ENCODE measurements around the gene TEX14. TPM values are rescaled to one million over a fixed set of nuclear protein-coding genes. Genes with fewer than 3 reads are reported as not detected.
"Not testable (repeated sequence)": the region's sequence is repeated elsewhere in the genome, so short reads cannot be mapped to it uniquely, and the experiment has no call there.

TEX14 gene
- polyA plus RNA-seq, 2 of the 4 experiments (the other 2 are of a cell fraction), result 0.04 to 0.12 TPM

- not testable (repeated sequence) for FAIRE-seq; H3K4me1 ChIP-seq; H3K9me3 ChIP-seq; DNase-seq (ENCODE audit: low read depth in 1 of 2, low spot score in 1 of 2)
- TF ChIP-seq CHD4 (IDR thresholded peaks at IDR 0.05; ENCODE audit: borderline replicate concordance), result peak; percentile 33; the same call in 1 of the 2 replicates
- H3K4me3 ChIP-seq, result peak overlapping the region; percentile 56
- peak in 1 of 2 experiments; percentile 1; a peak in 1 of 6 replicates for ATAC-seq
- CTCF ChIA-PET, result interaction anchor here (1.0 to 2.9 kb wide), 6 partner anchors 10 to 345 kb away, joined by 3 to 8 read pairs (median 3); no protein-coding TSS in a partner anchor
- 8% methylated on average over 9 of the region's 9 CpGs for WGBS (ENCODE audit: missing lambda C conversion rate)
- POLR2A ChIA-PET, result interaction anchor here (0.9 to 9.7 kb wide), 13 partner anchors 12 to 345 kb away, joined by 3 to 160 read pairs (median 3); no protein-coding TSS in a partner anchor
- H3K27ac ChIP-seq, result peak overlapping the region; percentile 88 to 89
- H3K4me2 ChIP-seq, result peak overlapping the region; percentile 73
Measured at GRCh38 chr17:58659714-58660084, 32.1 kb downstream of the TEX14 start.

- ATAC-seq (peak; percentile 92 to 95), DNase-seq (ENCODE audit: low read depth in 1 of 2, low spot score in 1 of 2) (peak; percentile 92 to 95), FAIRE-seq (no peak)
- ChIA-PET CTCF (interaction anchor here (1.0 to 2.9 kb wide), 8 partner anchors 11 to 346 kb away, joined by 3 to 8 read pairs (median 3); no protein-coding TSS in a partner anchor), POLR2A (interaction anchor here (0.6 to 9.7 kb wide), 20 partner anchors 8 to 496 kb away, joined by 3 to 160 read pairs (median 4); partner anchors contain the start of genes PRR11 and SKA2)
- no peaks in the 10 kb centered on the region for H3K9me3 ChIP-seq
- WGBS (ENCODE audit: missing lambda C conversion rate), result 3% methylated on average over 38 of the region's 38 CpGs
- peak overlapping the region; percentile 73 for H3K4me2 ChIP-seq
- peak overlapping the region; percentile 88 to 89 for H3K27ac ChIP-seq
- H3K4me3 ChIP-seq, result peak overlapping the region; percentile 56
- H3K4me1 ChIP-seq, result peaks cover 3% of the 10 kb centered on the region; the same call in 1 of the 3 replicates
- TF ChIP-seq JUN (IDR thresholded peaks at IDR 0.05) (peak; percentile 100), EP300 (IDR thresholded peaks at IDR 0.05) (peak in 1 of 2 experiments; percentile 46; a peak in 1 of 5 replicates), ZC3H11A (IDR thresholded peaks at IDR 0.05) (no peak), POLR2A (IDR thresholded peaks at IDR 0.05; ENCODE audit: low read length) (peak; percentile 100), GATA3 (IDR thresholded peaks at IDR 0.05; ENCODE audit: borderline replicate concordance) (peak; percentile 87; the same call in 1 of the 2 replicates), NFE2L2 (conservative IDR thresholded peaks at IDR 0.05; ENCODE audit: low read length) (0 out of 2 replicates have a peak, but pooled peaks have one; percentile 19), NR3C1 (IDR thresholded peaks at IDR 0.05) (no peak), EHF (CRISPR knock-in tag; IDR thresholded peaks at IDR 0.05) (peak; percentile 97), HES2 (IDR thresholded peaks at IDR 0.05) (no peak), HMGXB4 (CRISPR knock-in tag; IDR thresholded peaks at IDR 0.05; ENCODE audit: borderline replicate concordance) (peak; percentile 100), CHD4 (IDR thresholded peaks at IDR 0.05; ENCODE audit: borderline replicate concordance) (no peak), ZSCAN20 (CRISPR knock-in tag; IDR thresholded peaks at IDR 0.05) (peak; percentile 91), CEBPB (IDR thresholded peaks at IDR 0.05) (peak in 1 of 2 experiments; percentile 74; a peak in 1 of 4 replicates), EHMT2 (IDR thresholded peaks at IDR 0.05; ENCODE audit: low read depth) (no peak), HOXA7 (CRISPR knock-in tag; IDR thresholded peaks at IDR 0.05) (peak; percentile 100), SMC3 (IDR thresholded peaks at IDR 0.05) (peak; percentile 49; the same call in 2 of the 3 replicates), RCOR1 (IDR thresholded peaks at IDR 0.05; ENCODE audit: low read depth, low read length) (no peak), PHF8 (IDR thresholded peaks at IDR 0.05; ENCODE audit: borderline replicate concordance, low read depth) (no peak), TFCP2L1 (CRISPR knock-in tag; IDR thresholded peaks at IDR 0.05) (peak; percentile 100), RFX5 (IDR thresholded peaks at IDR 0.05) (no peak), MAZ (IDR thresholded peaks at IDR 0.05; ENCODE audit: borderline replicate concordance, low read depth, low read length) (peak; percentile 91; the same call in 1 of the 2 replicates), ZNF302 (CRISPR knock-in tag; IDR thresholded peaks at IDR 0.05) (no peak), CBX2 (IDR thresholded peaks at IDR 0.05; ENCODE audit: borderline replicate concordance, low read depth) (no peak), TP53 (CRISPR knock-in tag; IDR thresholded peaks at IDR 0.05) (peak; percentile 100), CHD2 (IDR thresholded peaks at IDR 0.05; ENCODE audit: low read length, partially characterized antibody) (peak; percentile 58), FOSB (CRISPR knock-in tag; IDR thresholded peaks at IDR 0.05) (peak; percentile 100), MAFK (IDR thresholded peaks at IDR 0.05; ENCODE audit: partially characterized antibody) (no peak), SREBF2 (IDR thresholded peaks at IDR 0.05) (no peak), BHLHE40 (IDR thresholded peaks at IDR 0.05; ENCODE audit: low read depth, low read length) (peak; percentile 5; the same call in 1 of the 2 replicates), KDM1A (IDR thresholded peaks at IDR 0.05; ENCODE audit: low read depth) (no peak), JUNB (IDR thresholded peaks at IDR 0.05) (peak; percentile 29; the same call in 1 of the 2 replicates)
- TF ChIP-seq, protein P1, sequence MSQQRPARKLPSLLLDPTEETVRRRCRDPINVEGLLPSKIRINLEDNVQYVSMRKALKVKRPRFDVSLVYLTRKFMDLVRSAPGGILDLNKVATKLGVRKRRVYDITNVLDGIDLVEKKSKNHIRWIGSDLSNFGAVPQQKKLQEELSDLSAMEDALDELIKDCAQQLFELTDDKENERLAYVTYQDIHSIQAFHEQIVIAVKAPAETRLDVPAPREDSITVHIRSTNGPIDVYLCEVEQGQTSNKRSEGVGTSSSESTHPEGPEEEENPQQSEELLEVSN (IDR thresholded peaks at IDR 0.05; ENCODE audit: borderline replicate concordance, low read depth), result peak; percentile 69
- TF ChIP-seq, protein P2, sequence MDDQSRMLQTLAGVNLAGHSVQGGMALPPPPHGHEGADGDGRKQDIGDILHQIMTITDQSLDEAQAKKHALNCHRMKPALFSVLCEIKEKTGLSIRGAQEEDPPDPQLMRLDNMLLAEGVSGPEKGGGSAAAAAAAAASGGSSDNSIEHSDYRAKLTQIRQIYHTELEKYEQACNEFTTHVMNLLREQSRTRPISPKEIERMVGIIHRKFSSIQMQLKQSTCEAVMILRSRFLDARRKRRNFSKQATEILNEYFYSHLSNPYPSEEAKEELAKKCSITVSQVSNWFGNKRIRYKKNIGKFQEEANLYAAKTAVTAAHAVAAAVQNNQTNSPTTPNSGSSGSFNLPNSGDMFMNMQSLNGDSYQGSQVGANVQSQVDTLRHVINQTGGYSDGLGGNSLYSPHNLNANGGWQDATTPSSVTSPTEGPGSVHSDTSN (IDR thresholded peaks at IDR 0.05), result peak; percentile 99
Measured at GRCh38 chr17:58658804-58659713, 32.8 kb downstream of the TEX14 start.
